HG02588 (cell line): ENCODE results near the gene ADGRA3.
A peak's percentile ranks its signal among the peaks of the same experiment; 100 is the strongest.

Source experiments
- ATAC-seq: cut with Tn5 transposase; IDR thresholded peaks from one replicate; pipeline ENCODE4 v1.9.1; 2021; ENCODE audit warnings: mild to moderate bottlenecking, moderate library complexity; ENCODE audit not compliant: unreplicated experiment

Gene ADGRA3

DNA sequence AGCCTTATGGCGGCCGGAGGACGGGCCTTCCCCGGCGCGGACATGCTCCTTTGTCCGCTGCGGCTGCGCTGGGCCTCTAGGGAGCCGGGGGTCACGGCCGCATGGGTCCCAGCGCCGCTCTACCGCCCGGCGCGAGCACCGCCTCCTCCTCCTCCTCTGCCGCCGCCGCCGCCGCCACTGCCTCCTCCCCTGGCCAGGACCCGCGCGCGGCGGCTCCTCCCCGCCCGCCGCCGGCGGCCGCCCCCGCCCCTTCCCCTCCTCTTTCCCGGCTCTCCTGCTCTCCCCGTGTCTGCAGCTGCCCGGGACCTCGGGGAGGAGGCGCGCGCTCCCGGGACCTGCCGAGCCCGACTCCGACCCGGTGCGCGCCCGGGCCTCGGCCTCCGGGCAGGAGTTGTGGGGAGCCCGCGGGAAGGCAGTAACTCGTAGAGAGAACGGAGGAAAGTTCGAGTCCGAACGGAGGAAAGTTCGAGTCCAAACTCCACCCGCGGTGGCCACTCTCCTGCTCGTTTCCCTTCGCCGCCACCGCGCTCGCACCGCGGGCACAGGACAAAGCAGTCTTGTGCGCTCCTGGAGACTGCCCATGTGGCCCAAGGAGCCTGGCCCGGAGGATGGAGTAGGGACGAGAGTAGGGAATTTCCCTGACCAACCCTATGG, at the start of gene ADGRA3:
Gene ADGRA3, minus strand, starts transcription at position 179 of the 654 bp plus-strand sequence. CDS start 282 bp downstream, outside the sequence.
- ATAC-seq: peak; percentile 56

GRCh38 chr4:22556495-22556894, 40.6 kb upstream of the ADGRA3 start:
- no peak for ATAC-seq

- no peak for ATAC-seq
Observed at GRCh38 chr4:22554670-22555069, 38.8 kb upstream of the ADGRA3 start.

GRCh38 chr4:22553560-22553959, 37.7 kb upstream of the ADGRA3 start:
- no peak for ATAC-seq

DNA sequence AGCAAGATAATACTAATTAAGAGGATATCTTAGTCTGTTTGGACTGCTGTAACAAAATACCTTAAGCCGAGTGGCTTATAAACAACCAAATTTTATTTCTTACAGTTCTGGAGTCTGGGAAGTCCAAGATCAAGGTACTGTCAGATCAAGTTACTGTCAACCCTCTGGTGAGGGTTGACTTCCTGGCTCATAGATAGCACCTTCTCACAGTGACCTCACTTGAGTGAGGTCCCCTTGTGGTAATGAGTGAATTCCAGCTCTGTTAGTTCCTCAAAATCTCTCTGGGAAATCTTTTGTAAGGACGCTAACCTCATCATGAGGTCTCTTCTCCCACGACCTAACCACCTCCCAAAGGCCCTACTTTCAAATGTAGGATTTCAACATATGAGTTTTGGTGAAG, 36.9 kb upstream of the ADGRA3 start:
- no peak for ATAC-seq

GRCh38 chr4:22551550-22551949, 35.7 kb upstream of the ADGRA3 start:
- ATAC-seq: no peak

DNA sequence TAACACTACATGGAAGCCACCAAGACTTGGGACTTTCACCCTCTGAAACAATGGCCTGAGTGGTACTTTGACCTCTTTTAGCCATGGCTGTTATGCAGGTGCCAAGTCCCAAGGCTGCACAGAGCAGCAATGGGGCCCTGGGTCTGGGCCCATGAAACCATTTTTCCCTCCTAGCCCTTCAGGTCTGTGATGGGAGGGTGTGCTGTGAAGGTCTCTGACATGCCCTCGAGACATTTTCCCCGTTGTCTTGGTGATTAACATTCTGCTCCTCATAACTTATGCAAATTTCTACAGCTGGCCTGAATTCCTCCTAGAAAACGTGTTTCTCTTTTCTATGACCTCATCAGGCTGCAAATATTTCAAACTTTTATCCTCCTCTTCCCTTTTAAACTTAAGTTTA, 30.4 kb upstream of the ADGRA3 start:
- no peak for ATAC-seq

GRCh38 chr4:22539251-22539650, 23.4 kb upstream of the ADGRA3 start:
- no peak for ATAC-seq

DNA sequence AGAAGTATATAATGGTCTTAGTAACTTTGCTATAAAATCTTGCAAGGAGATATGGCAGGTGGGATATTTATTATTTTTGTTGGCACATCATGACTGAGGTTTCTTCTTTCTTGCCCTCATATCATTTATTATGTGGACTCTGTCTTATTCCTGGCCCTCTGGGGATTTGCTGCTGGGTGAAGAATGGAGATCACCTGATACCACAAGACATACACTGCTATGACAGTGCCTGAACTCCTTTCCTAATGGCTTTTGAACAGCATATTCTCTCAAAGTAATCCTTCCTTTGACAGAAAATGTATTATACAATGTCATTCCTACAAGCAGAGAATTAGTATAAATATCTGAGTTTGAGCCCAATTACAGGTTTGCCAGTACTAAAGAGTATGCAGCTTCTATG, 22.0 kb upstream of the ADGRA3 start:
- no peak for ATAC-seq

DNA sequence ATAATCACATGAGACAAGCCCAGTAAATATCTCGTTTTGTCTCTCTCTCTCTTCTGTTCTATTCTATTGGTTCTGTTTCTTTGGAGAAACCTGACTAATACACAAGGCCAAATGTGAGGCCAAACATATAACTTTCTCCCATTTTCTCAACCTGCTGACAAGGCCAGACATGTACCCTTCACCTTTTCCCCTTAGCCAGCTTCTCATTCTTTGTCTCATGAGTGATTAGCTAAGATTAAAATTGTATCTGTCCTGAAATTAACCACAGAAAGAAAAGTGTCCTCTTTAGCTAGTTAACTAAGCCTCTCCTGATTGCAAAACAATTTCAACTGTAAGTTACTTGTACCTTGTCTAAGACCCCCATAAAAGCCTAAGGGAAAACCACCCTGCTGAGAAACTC, 18.5 kb upstream of the ADGRA3 start:
- no peak for ATAC-seq

DNA sequence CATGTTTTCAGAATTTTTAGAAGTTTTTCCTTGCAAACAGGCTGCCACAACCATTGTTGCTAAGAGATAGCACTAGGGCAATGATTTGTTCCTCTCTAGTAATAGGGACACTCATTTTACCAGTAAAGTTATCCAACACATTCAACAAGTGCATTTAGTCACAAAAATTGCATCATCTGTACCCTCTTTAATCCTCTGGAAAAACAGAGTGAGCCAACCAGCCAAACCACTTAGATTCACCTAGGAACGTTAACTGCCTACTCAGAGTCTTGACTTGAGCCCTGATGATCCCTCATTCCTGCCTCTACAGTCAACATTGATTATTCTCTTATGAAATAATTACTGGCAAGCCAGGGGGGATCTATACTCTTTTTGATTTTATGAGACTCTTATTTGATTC, 17.0 kb upstream of the ADGRA3 start:
- ATAC-seq: no peak

GRCh38 chr4:22532117-22532516, 16.3 kb upstream of the ADGRA3 start:
- ATAC-seq: no peak

DNA sequence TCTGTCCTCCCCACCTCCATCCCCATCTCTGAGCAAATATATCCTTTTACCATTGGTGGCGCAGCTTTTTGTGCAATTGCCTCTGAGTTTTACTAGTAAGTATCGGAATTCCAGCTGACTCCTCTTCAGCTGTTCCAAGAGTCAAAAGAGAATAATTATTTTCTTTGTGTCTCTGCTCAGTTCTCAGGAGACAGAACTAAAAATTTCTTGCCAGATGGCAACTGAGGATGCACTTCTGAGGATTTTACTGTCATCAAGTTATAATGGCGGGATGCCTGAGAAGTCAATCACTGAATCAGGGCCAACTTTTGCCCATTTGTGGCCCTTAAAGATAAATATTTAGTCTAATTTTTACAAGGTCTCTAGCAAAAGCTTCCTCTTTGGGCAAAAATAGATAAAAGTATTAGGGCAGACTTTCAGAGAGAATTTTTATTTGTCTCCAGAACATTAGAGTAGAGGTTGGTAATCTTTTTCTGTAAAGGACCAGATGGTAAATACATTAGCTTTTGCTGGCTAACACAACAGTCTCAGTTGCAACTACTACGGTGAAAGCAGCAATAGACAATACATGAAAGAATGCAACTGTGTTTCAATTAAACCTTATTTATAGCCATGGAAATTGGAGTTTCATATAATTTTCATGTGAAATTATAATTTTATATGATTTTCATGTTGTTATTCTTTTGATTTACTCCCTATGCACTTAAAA, 15.6 kb upstream of the ADGRA3 start:
- no peak for ATAC-seq

GRCh38 chr4:22524895-22525294, 9.0 kb upstream of the ADGRA3 start:
- ATAC-seq: no peak

GRCh38 chr4:22522706-22523501, 7.0 kb upstream of the ADGRA3 start:
- ATAC-seq: no peak

GRCh38 chr4:22522206-22522605, 6.3 kb upstream of the ADGRA3 start:
- no peak for ATAC-seq

DNA sequence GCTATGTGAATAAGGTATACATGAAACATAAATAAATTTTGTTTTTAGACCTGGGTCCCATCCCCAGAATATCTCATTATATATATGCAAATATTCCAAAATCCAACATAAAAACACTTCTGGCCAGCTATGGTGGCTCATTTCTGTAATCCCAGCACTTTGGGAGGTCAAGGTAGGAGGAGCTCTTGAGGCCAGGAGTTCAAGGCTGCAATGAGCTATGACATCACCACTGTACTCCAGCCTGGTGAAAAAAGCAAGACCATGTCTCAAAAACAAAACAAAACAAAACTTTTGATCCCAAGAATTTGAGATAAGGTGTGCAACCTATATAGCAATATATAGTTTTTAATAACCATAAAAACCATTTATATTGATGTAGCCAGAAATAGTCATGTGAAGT, 5.4 kb upstream of the ADGRA3 start:
- ATAC-seq: no peak

DNA sequence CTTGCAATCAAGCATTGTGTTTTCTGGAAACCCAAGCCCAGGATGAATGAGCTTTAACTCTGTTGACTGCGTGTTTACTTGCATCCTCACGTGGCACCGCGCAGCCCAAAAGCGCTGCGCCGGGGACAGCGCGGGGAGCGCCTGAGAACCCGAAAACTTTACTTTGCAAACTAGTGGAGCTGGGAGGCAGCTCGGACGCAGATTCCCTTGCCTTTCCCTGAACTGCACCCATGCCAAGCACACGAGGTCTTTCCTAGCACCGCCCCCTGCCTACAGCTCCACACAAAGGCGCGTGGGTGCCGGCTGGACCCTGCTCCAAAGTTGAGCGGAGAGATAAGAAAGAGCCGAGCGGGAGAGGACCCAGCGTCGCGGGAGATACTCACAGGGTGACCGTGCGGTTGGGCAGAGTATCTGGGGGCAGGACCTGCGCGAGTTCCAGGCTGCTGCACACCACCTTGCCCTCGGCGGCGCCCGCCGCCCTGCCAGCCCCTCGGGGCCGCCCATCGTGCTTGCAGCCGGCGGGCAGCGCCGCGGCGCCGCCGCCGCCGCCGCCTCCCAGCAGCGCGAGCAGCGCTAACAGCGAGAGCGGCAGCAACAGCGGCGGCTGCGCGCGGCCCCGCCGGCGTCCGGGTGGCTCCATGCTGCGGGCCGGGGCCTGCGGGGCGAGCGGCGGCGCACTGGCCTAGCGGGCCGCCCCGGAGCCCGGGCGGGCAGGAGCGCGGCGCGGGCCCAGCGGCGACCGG, 550 bp downstream of the ADGRA3 start:
- ATAC-seq: peak; percentile 48

DNA sequence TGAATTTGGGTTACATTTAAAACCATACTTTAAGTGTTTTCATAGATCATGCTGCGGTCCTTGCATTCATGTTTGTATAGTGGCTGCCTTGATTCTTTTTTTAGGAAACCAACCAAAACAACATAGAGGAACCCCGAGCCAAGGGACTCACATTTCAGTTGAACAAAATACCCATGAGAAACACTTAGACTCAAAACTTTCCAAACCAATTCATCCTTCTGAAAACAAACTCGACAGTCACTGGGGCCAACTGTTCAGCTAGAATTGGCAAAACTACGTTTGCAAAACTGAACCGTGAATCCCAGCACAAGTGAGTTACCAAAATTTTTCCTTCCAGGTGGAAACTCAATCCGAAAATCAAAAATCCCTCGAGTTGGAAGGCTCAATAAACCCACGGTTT, 1.4 kb downstream of the ADGRA3 start:
- no peak for ATAC-seq

- no peak for ATAC-seq
Observed at GRCh38 chr4:22514001-22514400, 1.9 kb downstream of the ADGRA3 start.

GRCh38 chr4:22512306-22512705, 3.6 kb downstream of the ADGRA3 start:
- ATAC-seq: no peak
